NCI-H2171 (cell line): ENCODE measurements around the gene KIAA0825.
"Not testable (repeated sequence)": the region's sequence is repeated elsewhere in the genome, so short reads cannot be mapped to it uniquely, and the experiment has no call there.

Experiments used
- DNase-seq: peaks from one replicate; lab custom pipeline; 2025; lab: John Stamatoyannopoulos, UW

KIAA0825 gene

DNA sequence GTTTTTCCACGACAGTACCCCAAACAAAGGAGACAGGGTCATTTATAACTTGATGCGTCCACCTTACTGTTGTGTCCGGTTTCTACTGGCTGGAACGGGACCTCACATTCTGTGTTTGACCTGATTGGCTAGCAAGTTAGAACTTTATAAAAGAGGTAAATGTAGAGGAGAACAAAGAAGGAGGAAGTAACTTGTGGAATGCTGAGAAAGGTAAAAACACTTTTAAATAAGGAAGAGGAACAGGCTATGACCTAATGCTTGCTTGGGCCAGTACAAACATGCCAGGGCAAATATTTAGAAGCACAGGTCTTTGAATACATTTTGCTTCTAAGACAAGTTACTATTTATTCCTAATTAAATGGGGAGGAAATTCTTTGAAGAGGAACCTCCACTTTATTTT is 251.6 kb downstream of the KIAA0825 start:
- no peak for DNase-seq

DNA sequence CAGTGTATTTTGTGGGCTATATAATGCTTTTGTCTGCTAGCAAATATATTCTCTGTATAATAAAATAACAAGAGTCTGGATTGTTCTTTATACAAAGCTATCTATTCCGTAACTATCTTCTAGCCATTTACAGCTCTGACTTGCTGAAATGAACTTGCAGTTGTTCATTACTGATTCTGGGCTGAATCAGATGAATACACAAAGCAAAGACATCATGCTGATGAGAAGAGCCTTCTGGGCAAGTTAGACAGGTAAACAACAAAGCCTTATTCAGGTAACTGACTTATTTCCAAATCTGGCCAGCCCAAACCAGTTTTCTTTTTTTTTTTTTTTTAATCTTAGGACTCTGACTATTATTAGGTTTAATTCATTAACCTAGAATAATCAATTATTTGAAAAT is 255.5 kb downstream of the KIAA0825 start:
- DNase-seq, result no peak

DNA sequence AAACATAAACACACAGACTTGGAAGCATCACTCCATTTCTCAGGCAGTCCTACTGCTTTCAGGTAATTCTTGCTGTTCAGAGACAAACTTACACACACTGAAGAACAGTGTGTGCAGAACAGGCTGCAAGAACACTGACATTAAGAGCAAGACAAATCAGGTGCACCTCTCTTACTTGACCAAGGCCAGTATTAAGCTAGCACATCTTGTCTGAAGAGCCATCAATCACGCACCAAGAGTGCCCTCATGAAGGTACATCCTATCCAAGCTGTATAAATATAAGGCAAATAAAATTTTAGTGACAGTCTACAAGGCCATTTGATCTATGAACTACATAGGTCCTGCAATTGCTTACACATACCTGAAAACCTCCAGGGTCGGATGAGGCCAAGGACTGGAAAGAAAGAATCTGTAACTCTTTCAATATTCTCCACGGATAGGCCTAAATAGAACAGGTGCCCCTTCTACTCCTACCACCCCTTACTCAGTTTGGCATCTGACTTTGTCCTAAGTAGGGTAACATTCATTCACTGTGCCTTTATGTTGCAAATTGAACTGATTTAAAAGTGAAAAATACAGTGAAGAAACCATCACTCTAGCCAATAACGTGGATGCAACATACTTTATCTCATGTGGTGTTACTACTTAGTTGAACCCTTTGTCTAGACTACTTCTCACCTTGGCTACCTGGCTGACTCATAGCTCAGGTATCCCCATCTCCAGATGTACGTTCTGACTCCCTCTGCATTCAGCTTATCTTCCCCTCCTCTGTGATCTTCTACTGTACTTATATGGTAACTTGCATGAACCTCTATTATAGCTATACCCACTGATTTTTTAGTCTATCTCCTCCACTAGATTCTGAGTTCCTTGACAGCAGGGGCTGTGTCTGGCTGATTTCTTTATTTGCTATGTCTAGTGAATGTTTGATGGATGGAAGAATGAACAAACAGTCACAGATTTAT is 256.3 kb downstream of the KIAA0825 start:
- DNase-seq, result no peak

DNA sequence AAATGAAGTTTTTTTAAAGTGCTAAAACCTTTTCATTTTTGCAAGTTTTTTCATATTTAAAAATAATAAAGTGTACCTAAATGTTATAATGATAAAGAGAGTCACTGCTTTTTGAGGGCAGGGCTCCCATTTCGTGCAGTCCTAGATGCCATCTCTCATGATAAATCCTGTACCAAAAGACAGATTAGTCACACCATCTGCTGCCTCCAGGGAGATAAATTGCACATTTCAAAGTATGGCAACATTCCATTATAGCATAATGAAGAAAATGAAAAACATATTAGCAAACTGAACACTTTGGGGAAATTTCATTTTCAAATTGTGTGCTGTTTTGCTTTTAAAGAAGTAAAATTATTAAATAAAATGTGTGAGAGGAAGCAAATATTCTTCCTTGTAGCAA is 257.2 kb downstream of the KIAA0825 start:
- no peak for DNase-seq

DNA sequence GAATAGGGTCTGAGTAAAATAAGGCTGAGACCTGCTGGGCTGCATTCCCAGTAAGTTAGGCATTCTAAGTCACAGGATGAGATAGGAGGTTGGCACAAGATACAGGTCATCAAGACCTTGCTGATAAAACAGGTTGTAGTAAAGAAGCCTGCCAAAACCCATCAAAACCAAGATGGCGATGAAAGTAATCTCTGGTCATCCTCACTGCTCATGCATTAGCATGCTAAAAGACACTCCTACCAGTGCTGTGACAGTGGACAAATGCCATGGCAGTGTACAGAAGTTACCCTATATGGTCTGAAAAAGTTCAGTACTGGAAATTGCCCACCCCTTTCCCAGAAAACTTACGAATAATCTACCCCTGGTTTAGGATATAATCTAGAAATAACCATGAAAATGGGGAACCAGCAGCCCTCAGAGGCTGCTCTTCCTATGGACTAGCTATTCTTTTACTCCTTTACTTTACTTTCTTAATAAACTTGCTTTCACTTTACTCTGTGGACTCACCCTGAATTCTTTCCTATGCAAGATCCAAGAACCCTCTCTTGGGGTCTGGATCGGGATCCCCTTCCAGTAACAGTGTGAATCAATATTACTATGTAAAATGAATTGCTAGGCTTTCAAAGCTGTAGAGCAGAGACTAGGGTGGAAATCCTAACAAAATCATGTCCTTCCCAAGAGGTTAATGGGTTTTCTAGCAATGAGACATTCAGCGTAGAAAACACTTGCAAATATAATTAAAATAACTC is 257.8 kb downstream of the KIAA0825 start:
- no peak for DNase-seq

DNA sequence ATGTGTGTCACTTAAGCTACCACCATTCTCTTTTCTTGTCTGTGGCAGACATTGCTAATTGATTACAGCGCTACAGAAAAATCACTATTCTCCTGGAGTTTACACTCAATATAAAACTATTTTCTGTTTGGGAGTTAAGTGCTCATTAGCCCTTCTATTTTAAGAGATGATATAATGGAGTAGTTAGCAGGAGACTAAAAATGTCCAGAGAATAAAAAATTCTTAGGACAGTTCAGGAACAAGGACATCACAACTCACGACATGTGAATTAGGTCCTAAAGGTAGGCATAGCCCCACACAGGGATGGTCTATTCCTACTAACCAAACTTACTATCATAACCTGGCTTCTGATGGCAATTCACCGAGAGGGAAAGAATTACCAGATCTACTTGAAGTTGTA is 258.5 kb downstream of the KIAA0825 start:
- no peak for DNase-seq

DNA sequence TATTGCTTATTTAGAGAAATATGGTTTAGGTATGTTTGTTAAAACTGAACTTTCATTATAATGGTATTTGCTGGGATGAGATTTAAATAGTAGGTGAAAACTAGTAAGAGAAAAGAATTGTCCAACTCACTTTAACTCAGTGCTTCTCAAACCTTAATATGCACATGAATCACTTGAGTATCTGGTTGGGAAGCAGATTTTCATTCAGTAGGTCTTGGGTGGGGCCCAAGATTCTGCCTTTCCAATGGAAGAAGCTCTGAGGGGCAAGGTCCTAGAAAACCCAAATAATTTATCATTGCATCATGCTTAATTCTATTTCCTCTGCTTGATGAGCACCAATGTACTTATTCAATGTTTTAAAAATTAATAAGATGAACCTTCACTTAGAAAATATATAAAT is 262.6 kb downstream of the KIAA0825 start:
- DNase-seq, result no peak

DNA sequence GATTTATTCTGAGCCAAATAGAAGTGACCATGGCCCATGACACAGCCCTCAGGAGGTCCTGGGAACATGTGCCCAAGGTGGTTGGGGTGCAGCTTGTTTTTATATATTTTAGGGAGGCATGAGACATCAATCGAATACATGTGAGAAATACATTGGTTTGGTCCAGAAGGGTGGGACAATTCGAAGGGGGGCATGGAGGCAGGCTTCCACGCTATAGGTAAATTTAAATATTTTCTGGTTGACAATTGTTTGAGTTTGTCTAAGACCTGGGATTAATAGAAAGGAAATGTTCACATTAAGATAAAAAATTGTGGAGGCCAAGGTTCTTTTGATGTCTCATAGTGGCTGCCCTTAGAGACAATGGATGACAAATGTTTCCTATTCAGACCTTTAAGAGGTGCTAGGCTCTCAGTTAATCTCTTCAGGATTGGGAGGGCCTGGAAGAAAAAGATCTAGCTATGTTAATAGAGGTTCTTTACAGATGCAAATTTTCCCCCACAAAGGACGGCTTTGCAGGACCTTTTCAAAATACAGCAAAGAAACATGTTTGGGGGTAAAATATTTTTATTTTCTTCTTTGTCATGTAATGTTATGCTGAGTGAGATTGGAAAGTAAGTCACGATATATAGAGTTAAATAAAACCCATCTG is 263.4 kb downstream of the KIAA0825 start:
- not testable (repeated sequence) for DNase-seq

DNA sequence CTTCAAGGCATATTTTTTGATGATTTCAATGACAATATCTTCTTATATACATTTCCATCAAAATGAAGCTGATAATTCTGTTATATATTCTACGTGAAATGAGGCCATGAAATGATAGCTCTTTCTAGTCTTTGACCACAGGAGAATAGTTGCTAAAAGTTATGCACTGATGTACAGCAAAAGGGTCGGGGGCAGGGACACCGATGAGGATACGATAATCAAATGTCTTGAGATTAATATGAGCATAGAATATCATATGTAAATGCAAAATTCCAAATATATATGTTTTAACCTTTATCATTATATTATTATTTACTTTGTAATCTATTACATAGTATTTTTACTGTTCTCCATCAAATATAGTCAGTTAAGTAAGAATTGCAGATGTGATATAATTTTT is 264.8 kb downstream of the KIAA0825 start:
- DNase-seq, result no peak

DNA sequence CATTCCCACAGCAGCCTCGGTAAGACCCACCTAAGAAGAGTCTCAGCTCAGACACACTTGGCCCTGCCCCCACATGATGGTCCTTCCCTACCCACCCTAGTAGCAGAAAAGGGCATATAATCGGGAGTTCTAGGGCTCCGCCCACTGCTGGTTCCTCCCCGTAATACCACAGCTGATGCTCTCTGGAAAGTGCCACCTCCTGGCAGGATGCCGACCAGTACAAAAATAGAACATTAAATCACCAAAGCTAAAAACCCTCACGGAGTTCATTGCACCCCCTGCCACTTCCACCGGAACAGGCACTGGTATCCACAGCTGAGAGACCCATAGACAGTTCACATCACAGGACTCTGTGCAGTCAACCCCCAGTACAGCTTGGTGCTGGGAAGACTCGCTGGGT is 271.3 kb downstream of the KIAA0825 start:
- DNase-seq, result no peak

DNA sequence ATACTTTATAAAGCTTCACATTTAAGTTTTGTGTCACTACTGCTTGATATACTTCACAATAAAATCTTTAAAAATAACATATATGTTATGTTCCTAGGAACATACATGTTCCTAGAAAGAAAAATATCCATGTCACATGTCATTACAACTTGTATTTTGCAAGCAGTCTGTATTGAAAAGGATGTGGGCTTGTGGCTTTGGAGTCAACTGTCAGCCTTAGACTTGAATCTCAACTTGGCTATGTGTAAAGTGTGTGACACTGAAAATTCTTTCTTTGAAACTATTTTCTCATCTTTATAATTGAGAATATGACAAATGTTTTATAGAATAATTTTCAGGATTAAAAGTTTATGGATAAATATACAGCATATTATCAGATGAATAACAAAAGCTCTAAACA is 273.1 kb downstream of the KIAA0825 start:
- DNase-seq, result no peak

DNA sequence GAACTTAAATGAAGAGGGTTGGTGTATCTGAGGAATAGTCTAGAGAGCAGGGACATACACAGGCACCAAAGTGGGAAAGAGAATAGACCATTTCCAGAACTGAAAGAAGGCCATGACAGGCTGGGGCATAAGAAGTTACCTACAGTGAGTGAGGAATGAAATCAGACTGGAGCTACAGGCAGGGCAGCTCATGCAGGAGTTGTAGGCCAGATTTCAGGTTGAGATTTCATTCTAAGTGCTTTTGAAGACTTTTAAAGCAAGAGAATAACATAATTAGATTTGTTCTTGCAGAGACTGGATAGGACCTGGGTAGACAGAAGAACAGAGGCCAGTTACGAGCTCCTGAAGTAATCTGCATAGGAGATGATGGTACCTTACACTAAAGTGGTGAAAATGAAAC is 280.8 kb downstream of the KIAA0825 start:
- DNase-seq, result no peak

DNA sequence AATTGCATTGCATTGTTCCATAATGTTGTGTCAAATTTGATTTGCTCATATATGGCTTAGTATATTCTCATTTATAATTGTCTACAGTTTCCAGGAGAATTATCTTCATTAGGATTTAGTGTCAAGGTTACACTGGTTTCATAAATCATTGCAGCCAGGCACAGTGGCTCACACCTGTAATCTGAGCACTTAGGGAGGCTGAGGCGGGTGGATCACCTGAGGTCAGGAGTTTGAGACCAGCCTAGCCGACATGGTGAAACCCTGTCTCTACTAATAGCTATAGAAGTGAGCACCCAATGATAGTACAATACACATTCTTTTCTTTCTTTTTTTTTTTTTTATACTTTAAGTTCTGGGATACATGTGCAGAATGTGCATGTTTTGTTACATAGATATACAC is 282.5 kb downstream of the KIAA0825 start:
- DNase-seq, result no peak

DNA sequence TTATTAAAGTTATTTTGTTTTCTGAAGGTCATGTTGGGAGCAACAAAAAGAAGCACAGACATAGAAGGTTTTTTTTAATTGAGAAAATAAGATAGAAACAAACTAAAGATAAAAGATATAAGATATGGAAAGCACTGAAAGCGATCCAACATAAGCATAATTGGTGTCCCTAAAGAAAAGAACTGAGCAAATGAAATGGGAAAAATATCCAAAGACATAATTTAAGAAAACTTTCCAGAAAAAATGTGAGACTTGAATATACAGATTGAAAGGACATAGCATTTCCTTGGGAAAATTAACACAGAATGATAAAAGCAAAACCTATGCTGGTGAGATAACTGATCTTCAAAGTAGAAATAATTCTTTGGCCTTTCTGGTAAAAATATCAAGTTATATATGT is 289.3 kb downstream of the KIAA0825 start:
- no peak for DNase-seq

DNA sequence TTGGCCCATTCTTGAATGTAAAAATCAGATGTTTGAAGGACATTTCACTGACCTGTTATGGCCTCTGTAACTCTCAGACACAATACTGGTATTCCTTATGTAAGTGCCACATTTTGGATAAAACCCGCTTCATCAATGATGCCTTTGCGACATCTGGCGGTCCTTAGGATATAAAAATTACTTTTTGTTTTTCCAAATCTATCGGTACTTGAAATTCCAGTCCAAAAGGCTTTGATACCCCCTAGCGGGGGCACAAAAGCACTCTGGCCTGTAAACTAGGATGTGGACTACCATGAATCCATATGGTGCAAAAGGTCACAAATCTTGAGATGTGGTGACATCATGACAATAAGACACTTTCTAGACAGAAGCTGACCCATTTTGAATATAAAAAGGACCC is 291.8 kb downstream of the KIAA0825 start:
- DNase-seq, result no peak

DNA sequence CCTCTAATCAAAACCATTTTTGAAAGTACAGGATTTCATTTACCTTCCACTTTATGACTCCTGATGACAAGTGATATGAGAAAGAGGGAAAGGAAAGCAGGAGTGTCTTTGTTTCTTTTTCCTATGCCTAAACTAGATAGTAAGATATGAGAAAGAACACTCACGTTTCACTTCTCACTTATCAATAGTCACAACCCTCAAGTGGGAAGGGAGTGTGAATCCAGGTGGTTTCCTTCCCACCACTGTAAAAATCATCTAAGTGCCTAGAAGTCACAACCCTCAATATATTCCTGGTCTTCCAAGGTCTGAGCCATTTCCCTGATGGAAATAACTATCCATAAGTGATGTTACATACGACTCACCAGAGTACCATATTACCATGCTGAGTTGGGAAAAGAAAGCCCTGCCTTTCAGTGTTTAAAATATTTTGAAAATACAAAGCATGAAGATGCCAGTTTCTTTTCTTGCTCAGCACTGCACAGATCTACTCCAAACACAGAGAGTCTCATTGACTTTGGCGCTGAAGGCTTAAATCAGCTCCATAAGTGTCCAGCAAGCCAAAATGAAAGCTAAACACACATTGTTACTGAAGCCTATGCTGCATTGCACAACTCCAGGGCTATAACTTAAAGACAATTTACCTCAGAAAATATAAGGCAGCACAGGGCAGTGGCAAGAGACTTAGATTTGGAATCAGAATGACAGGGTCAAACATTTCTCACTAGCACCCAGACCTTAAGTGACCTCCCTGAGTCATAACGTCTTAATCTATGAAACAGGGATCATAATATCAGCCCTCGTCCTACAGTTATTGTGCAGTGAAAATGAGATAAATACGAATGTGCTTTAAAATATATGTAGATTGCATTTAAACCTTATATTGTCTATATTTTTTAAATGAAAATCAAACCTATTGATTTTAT is 301.2 kb downstream of the KIAA0825 start:
- no peak for DNase-seq

DNA sequence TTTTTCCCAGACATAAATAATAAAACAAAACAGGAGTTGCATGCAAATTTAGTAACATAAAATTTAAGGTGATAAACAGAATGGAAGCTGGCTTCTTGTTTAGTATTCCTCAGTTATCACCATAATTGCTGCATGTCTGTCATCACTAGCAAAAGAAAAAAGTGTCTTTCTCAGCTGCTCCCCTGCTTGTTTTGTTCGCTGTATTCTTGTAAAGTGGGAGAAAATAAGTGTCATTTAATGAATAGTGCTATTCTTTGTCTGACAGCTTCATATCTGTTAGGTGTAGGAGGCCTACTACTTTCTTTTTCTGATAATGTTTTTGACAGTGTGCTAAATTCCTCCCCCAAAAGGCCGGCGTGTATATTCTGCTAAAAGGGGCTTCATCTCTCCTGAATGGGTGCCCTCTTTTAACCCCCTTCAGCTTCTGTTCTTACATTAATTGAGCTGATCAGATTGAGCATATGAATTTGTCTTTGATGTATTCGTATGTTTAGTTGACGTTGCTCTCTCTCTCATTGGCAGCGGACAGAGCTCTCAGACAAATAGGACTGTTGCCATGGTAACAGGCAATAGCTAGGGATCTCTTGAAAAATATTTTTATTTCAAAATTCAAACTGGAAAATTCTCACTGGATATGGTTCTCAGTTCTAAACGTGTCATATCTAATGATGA is 303.8 kb downstream of the KIAA0825 start:
- no peak for DNase-seq

DNA sequence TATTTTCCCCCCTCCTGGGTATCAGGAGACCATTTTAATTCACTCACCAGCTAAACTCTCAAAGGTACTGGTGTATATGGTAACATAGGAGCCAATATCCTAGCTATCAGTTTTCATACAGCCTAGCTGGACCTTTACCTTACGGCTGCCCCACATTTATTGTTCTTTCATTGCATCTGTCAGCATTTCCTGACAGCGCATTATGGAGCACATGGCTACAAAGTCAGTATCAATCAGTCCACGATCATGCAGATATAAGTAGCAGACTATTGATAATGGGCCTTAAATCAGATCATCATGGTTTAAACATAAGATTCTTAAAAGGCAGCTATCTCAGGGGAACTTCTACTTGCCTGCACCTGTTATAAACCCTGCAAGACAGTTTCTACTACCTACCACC is 304.7 kb downstream of the KIAA0825 start:
- DNase-seq, result no peak

DNA sequence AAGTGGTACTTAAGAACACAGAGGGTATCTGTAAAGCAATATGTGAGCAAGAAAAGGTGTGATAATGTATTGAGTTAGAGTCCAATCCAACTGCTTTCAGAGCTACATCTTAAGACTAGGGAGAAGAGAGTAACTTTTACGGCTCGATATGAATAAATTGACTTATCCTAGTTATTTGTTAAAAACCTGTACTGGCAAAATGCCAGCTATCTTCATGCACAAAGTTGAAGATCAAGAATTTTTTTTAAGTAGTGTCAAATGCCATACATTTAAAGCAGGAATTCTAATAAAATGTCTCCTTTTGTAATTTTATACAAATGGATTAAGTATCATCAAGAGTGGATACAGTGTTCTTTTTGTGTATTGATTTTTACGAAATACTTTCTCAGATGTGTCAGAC is 305.2 kb downstream of the KIAA0825 start:
- DNase-seq, result no peak

DNA sequence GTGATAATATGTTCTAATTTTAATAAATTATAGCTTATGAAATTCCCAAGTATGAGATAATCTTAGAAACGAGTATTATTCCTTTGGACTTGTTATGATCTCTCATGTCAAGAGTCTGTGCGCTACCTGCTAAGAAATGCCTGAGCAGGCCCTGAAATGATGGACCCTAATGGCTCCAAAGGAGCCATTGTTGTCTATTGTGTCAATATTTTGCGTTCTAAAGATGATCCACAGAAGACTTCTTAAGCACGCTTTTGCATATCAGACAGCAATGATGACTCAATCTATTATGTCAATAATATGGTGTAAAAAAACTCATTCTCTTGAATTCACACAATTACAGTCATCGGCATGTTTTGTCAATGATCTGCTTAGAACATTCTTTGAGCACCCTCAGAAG is 306.1 kb downstream of the KIAA0825 start:
- DNase-seq, result no peak

DNA sequence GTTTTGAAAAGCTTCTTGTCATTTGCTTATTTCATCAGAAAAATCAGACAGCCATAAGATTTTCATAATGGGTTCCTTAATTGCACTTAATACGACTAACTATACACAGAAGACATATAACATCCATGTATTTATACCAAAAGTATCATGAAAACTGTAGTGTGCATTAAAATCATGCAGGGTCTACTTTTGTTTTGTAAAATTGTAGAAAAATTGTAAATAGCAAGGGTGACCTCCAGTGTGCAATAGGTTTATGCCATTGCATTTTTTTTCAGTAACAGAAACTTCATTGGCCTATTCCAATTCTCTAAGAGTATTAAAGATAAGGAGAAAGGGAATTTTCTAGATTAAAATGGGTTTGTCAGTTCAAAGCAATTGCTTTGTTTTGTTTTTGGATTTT is 307.6 kb downstream of the KIAA0825 start:
- no peak for DNase-seq
